ENCODE data around the gene ZNF264.
"Not testable (repeated sequence)": the region's sequence is repeated elsewhere in the genome, so short reads cannot be mapped to it uniquely, and the experiment has no call there.

The ZNF264 gene

GRCh38 chr19:57245066-57245465, 53.8 kb downstream of the ZNF264 start:
- no peak for DNase-seq (ENCODE audit: low read depth)

GRCh38 chr19:57245959-57246358, 54.7 kb downstream of the ZNF264 start:
- DNase-seq (ENCODE audit: low read depth): no peak

GRCh38 chr19:57248646-57249045, 57.3 kb downstream of the ZNF264 start:
- DNase-seq (ENCODE audit: low read depth): no peak

GRCh38 chr19:57249329-57249728, 58.0 kb downstream of the ZNF264 start:
- no peak for DNase-seq (ENCODE audit: low read depth)

GRCh38 chr19:57253767-57254166, 62.5 kb downstream of the ZNF264 start:
- not testable (repeated sequence) for DNase-seq (ENCODE audit: low read depth)

GRCh38 chr19:57262044-57262443, 70.7 kb downstream of the ZNF264 start:
- no peak for DNase-seq (ENCODE audit: low read depth)

GRCh38 chr19:57263244-57263741, 72.0 kb downstream of the ZNF264 start:
- no peak for DNase-seq (ENCODE audit: low read depth)

- no peak for DNase-seq (ENCODE audit: low read depth)
Observed at GRCh38 chr19:57267291-57267690, 76.0 kb downstream of the ZNF264 start.

GRCh38 chr19:57269515-57270250, 78.4 kb downstream of the ZNF264 start:
- DNase-seq (ENCODE audit: low read depth): no peak

GRCh38 chr19:57271280-57271679, 80.0 kb downstream of the ZNF264 start:
- no peak for DNase-seq (ENCODE audit: low read depth)

Measured in stimulated activated CD8-positive, alpha-beta memory T cell treated with anti-CD3 and anti-CD28 coated beads, Interleukin-15, amount 100 ng/mL, for 1 hour (primary cell).